ENCODE measurements around the gene GIPC1.
"Not testable (repeated sequence)": the region's sequence is repeated elsewhere in the genome, so short reads cannot be mapped to it uniquely, and the experiment has no call there.

Gene GIPC1

GRCh38 chr19:14517840-14518505, 22.0 kb upstream of the GIPC1 start, which contains the start of gene DNAJB1:
TSS of gene DNAJB1 (minus strand) at chr19:14518397. CDS start at chr19:14518349, 48 bp downstream.
- DNase-seq (ENCODE audit: low spot score), result peak; percentile 85

GRCh38 chr19:14517446-14517839, 21.5 kb upstream of the GIPC1 start:
- peak; percentile 46 for DNase-seq (ENCODE audit: low spot score)

- DNase-seq (ENCODE audit: low spot score), result peak; percentile 53
These were observed 21.0 kb upstream of the GIPC1 start for GRCh38 chr19:14516746-14517438.

GRCh38 chr19:14516048-14516534, 20.2 kb upstream of the GIPC1 start:
- DNase-seq (ENCODE audit: low spot score), result no peak

GRCh38 chr19:14515501-14516047, 19.6 kb upstream of the GIPC1 start:
- DNase-seq (ENCODE audit: low spot score), result peak; percentile 50

GRCh38 chr19:14514215-14514863, 18.4 kb upstream of the GIPC1 start:
- peak; percentile 63 for DNase-seq (ENCODE audit: low spot score)

GRCh38 chr19:14512406-14512961, 16.6 kb upstream of the GIPC1 start:
- DNase-seq (ENCODE audit: low spot score), result no peak

- no peak for DNase-seq (ENCODE audit: low spot score)
These were observed 15.3 kb upstream of the GIPC1 start for GRCh38 chr19:14511229-14511593.

- DNase-seq (ENCODE audit: low spot score), result no peak
These were observed 14.6 kb upstream of the GIPC1 start for GRCh38 chr19:14510311-14511228.

- DNase-seq (ENCODE audit: low spot score), result no peak
These were observed 12.0 kb upstream of the GIPC1 start for GRCh38 chr19:14507704-14508542.

GRCh38 chr19:14505488-14506239, 9.7 kb upstream of the GIPC1 start:
- DNase-seq (ENCODE audit: low spot score), result no peak

- not testable (repeated sequence) for DNase-seq (ENCODE audit: low spot score)
These were observed 8.6 kb upstream of the GIPC1 start for GRCh38 chr19:14504575-14504974.

GRCh38 chr19:14503285-14503684, 7.4 kb upstream of the GIPC1 start:
- no peak for DNase-seq (ENCODE audit: low spot score)

GRCh38 chr19:14502334-14503092, 6.6 kb upstream of the GIPC1 start:
- no peak for DNase-seq (ENCODE audit: low spot score)

GRCh38 chr19:14497228-14497921, 1.4 kb upstream of the GIPC1 start:
- DNase-seq (ENCODE audit: low spot score), result peak; percentile 86

- DNase-seq (ENCODE audit: low spot score), result peak; percentile 84
These were observed 904 bp upstream of the GIPC1 start for GRCh38 chr19:14496834-14497227.

GRCh38 chr19:14495672-14496028, 277 bp downstream of the GIPC1 start:
- no peak for DNase-seq (ENCODE audit: low spot score)

All from globus pallidus (tissue), 1 donor.